IPS-20b (cell line): Measurements from ENCODE around the gene PLXDC2.

Experiments used
- H3K27ac ChIP-seq: one replicate; pipeline ENCODE4 v1.5.1; 2013; ENCODE audit warnings: low read length
- H3K27me3 ChIP-seq: 2 replicates; pipeline ENCODE4 v1.6.1; 2013; ENCODE audit warnings: mild to moderate bottlenecking, low read length, inconsistent platforms; ENCODE audit not compliant: insufficient read depth
- H3K36me3 ChIP-seq: 2 replicates; pipeline ENCODE4 v1.6.1; 2013; ENCODE audit warnings: low read depth, mild to moderate bottlenecking, inconsistent platforms, low read length, moderate library complexity; ENCODE audit not compliant: insufficient read depth
- H3K4me1 ChIP-seq: 2 replicates; pipeline ENCODE4 v1.6.1; 2013; ENCODE audit warnings: mild to moderate bottlenecking, control low read depth, inconsistent platforms, low read length, moderate library complexity; ENCODE audit not compliant: insufficient read depth
- H3K4me3 ChIP-seq: 2 replicates; pipeline ENCODE4 v1.5.1; 2013; ENCODE audit warnings: mild to moderate bottlenecking, low read length, inconsistent platforms
- H3K9ac ChIP-seq: 2 replicates; pipeline ENCODE4 v1.6.1; 2013; ENCODE audit warnings: low read depth, mild to moderate bottlenecking, inconsistent platforms, low read length, moderate library complexity
- H3K9me3 ChIP-seq: 2 replicates; pipeline ENCODE4 v1.6.1; 2013; ENCODE audit warnings: mild to moderate bottlenecking, low read depth, low read length, inconsistent platforms; ENCODE audit not compliant: insufficient read depth

The PLXDC2 gene

DNA sequence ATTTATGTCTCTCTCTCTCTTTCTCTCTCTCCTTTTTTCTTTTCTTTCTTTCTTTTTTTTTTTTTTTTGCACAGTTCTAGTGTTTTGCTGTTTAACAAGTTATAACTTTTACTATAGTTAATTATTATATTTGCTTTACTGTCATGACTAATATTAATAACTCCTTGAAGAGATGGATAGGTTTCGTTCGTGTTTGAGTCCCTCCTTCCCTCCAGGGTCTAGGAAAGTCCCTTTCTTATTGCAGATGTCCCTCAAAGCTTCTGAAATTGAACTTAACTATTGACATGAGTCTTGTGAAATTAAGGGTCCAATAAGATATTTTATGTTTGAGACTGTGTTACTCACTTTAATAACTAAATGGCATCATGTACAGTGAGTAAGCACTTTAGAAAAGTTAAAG lies 131.4 kb downstream of the PLXDC2 start:
- no peaks in the 10 kb centered on the region; the same call in 1 of the 2 replicates for H3K36me3 ChIP-seq
- H3K27ac ChIP-seq, result no peak overlapping the region
- H3K4me1 ChIP-seq, result no peaks in the 10 kb centered on the region
- no peaks in the 10 kb centered on the region for H3K9me3 ChIP-seq
- no peak overlapping the region for H3K4me3 ChIP-seq
- H3K9ac ChIP-seq, result no peak overlapping the region
- H3K27me3 ChIP-seq, result no peaks in the 10 kb centered on the region

- Histone ChIP-seq H3K36me3 (no peaks in the 10 kb centered on the region; the same call in 1 of the 2 replicates), H3K27ac (no peak overlapping the region), H3K4me1 (no peaks in the 10 kb centered on the region), H3K27me3 (no peaks in the 10 kb centered on the region), H3K9ac (no peak overlapping the region), H3K9me3 (no peaks in the 10 kb centered on the region), H3K4me3 (no peak overlapping the region)
Observed at GRCh38 chr10:19952224-19953010, 136.2 kb downstream of the PLXDC2 start.

GRCh38 chr10:19954601-19955000 lies 138.4 kb downstream of the PLXDC2 start:
- Histone ChIP-seq H3K36me3 (no peaks in the 10 kb centered on the region; the same call in 1 of the 2 replicates), H3K9me3 (no peaks in the 10 kb centered on the region), H3K4me1 (no peaks in the 10 kb centered on the region), H3K4me3 (no peak overlapping the region), H3K27ac (no peak overlapping the region), H3K27me3 (no peaks in the 10 kb centered on the region), H3K9ac (no peak overlapping the region)

DNA sequence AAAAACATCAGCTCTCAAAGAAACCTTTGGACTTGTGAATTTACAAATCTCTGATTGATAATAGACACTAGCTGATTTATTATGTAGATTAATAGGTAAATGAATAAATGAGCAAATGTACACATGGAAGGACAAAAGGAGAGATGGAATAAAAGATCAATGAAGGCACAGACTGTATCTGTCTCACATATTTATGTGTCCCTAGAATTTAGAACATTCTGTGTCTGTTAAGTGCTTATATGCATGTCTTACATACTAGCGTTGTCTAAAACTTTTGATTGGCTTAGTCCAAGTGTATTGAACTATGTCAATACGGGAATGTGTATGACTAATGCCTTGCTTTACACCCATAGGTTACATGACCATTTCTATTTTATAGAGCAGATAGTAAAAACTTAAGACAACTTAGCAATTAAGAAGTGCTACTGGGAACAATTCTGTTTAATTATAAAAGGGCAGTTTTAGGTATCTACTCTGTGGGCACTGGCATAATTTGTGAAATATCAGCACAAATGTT lies 140.3 kb downstream of the PLXDC2 start:
- H3K27me3 ChIP-seq, result no peaks in the 10 kb centered on the region

DNA sequence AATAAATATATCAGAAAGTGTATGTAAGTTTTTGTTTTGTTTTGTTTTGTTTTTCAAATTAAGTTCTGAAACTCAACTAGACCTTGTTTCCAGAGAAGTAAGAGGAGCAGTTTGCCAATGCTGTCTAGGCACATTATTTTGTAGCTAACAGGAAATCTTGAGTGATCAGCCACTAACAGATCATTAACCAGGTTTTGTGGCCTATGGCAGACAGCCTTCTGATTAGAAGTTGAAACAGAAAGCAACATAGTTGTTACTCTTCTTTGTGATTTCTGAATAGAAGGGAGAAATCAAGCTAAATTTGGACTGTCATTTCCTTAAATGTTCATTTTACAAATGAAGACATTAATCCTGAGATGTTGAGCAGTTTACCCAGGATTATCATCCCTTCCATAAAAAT lies 142.6 kb downstream of the PLXDC2 start:
- Histone ChIP-seq H3K9me3 (no peaks in the 10 kb centered on the region), H3K4me1 (peaks cover under 1% of the 10 kb centered on the region; the same call in 1 of the 2 replicates), H3K27me3 (no peaks in the 10 kb centered on the region), H3K27ac (no peak overlapping the region), H3K4me3 (no peak overlapping the region), H3K36me3 (no peaks in the 10 kb centered on the region), H3K9ac (no peak overlapping the region)

More for the DNA sequence above, 140.3 kb downstream of the PLXDC2 start:
- Histone ChIP-seq H3K9ac (no peak overlapping the region), H3K4me1 (no peaks in the 10 kb centered on the region), H3K4me3 (no peak overlapping the region), H3K27ac (no peak overlapping the region), H3K9me3 (no peaks in the 10 kb centered on the region), H3K36me3 (no peaks in the 10 kb centered on the region)

- Histone ChIP-seq H3K36me3 (no peaks in the 10 kb centered on the region), H3K4me3 (no peak overlapping the region), H3K4me1 (peaks cover 21% of the 10 kb centered on the region; the same call in 1 of the 2 replicates), H3K27ac (no peak overlapping the region), H3K9me3 (no peaks in the 10 kb centered on the region), H3K9ac (no peak overlapping the region), H3K27me3 (no peaks in the 10 kb centered on the region)
Observed at GRCh38 chr10:19961076-19962053, 145.1 kb downstream of the PLXDC2 start.

- no peak overlapping the region for H3K4me3 ChIP-seq
- peaks cover 25% of the 10 kb centered on the region; the same call in 1 of the 2 replicates for H3K4me1 ChIP-seq
- no peaks in the 10 kb centered on the region for H3K27me3 ChIP-seq
- H3K9ac ChIP-seq, result no peak overlapping the region
- H3K36me3 ChIP-seq, result no peaks in the 10 kb centered on the region
- H3K9me3 ChIP-seq, result no peaks in the 10 kb centered on the region
- no peak overlapping the region for H3K27ac ChIP-seq
Observed at GRCh38 chr10:19964625-19965024, 148.4 kb downstream of the PLXDC2 start.

DNA sequence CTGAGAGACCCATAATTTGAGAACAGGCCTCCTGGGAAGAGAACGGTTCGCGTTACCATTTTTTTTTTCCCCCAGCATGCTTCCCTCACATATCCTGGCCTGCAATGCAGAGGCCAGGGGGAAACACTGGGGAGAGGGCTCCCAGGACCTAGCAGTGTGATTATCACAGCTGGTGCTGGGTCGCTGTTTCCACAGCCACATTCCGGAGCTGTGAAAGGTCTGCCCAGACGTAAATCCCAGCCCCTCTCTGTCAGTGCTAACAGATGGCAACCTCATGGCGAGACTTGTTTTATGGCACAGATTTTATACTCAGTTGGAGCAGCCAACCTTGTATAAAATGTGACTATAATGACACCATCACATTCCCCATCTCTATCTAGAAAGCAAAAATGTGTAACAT lies 150.5 kb downstream of the PLXDC2 start:
- Histone ChIP-seq H3K27me3 (no peaks in the 10 kb centered on the region), H3K9me3 (no peaks in the 10 kb centered on the region), H3K9ac (0 out of 2 replicates have a peak overlapping the region, but pooled peaks have one; percentile 23), H3K36me3 (no peaks in the 10 kb centered on the region), H3K4me3 (no peak overlapping the region), H3K27ac (no peak overlapping the region), H3K4me1 (peaks cover 25% of the 10 kb centered on the region; the same call in 1 of the 2 replicates)

DNA sequence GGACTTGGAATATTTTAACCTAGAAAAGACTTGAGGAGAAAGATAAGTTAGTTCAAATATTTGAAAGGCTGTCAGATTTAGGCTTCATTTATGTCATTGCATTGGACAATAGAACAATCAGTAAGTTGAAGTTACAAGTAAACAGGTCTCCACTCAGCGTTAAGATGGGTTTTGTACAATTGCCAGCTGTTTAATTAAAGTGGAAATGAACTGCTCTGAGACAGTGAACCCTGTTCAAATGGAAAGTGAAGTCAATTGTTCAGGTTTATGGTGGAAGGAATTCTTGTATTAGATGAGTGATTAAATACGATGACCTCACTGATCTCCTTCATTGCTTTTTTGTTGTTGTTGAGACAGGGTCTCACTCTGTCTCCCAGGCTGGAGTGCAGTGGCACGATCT lies 151.7 kb downstream of the PLXDC2 start:
- Histone ChIP-seq H3K4me3 (no peak overlapping the region), H3K9ac (no peak overlapping the region), H3K9me3 (no peaks in the 10 kb centered on the region), H3K27me3 (no peaks in the 10 kb centered on the region), H3K36me3 (no peaks in the 10 kb centered on the region), H3K27ac (no peak overlapping the region), H3K4me1 (peaks cover 25% of the 10 kb centered on the region; the same call in 1 of the 2 replicates)

GRCh38 chr10:19968745-19969144 lies 152.5 kb downstream of the PLXDC2 start:
- Histone ChIP-seq H3K9me3 (no peaks in the 10 kb centered on the region), H3K36me3 (no peaks in the 10 kb centered on the region), H3K4me3 (no peak overlapping the region), H3K27ac (no peak overlapping the region), H3K4me1 (peaks cover 25% of the 10 kb centered on the region; the same call in 1 of the 2 replicates), H3K9ac (no peak overlapping the region), H3K27me3 (no peaks in the 10 kb centered on the region)

DNA sequence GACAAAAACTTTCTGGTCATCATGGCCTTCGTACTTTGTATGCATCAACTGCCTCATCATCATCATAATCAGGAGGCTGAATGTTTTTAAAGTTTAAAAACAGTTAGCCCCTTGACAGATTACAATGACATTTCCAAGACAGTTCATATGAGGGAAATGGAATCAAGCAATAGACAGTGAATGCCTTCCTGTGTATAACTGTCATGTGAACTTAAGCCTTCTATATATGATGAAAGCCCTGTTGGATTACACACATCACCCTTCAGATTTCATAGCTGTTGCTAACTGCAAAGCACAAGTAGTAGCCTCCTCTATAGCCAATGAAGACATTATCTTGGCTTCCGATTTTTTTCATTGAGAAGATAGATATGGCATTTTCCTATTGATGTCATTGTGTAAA lies 154.0 kb downstream of the PLXDC2 start:
- peaks cover 10% of the 10 kb centered on the region; the same call in 1 of the 2 replicates for H3K4me1 ChIP-seq
- no peaks in the 10 kb centered on the region for H3K9me3 ChIP-seq
- H3K4me3 ChIP-seq, result no peak overlapping the region
- H3K36me3 ChIP-seq, result no peaks in the 10 kb centered on the region
- no peaks in the 10 kb centered on the region for H3K27me3 ChIP-seq
- no peak overlapping the region for H3K9ac ChIP-seq
- H3K27ac ChIP-seq, result no peak overlapping the region
